Heart left ventricle (tissue), 13 donors: ENCODE measurements around the gene MYL3.

Experiments
- CTCF ChIP-seq, 12 donors: fragments of 200-600 bp; sonication (generic) in 4 of 12; IDR thresholded peaks; one replicate each; pipeline versions ENCODE4 v1.5.0 to v1.8.0; 2018 to 2022; ENCODE audit warnings: antibody characterized with exemption in 12 of 12, mild to moderate bottlenecking in 5 of 12
- POLR2A ChIP-seq, 2 donors: fragments of 450-650 bp; IDR thresholded peaks; one replicate each; pipeline ENCODE4 v1.6.1; 2017; ENCODE audit warnings: antibody characterized with exemption in 2 of 2, mild to moderate bottlenecking in 2 of 2, moderate library complexity in 2 of 2
- donor health status: ischemic (EF 13 %, LVEDD 7.1; RV severe dilation, severe dysfunction).
- donor health status: DM: no; HTN: yes; CAD: no.
- donor health status: DM: no; HTN: no; CAD: no.
- donor health status: ischemic (EF 25% LVEDD 6.9; RV normal size, moderate dysfunction).
- donor health status: ischemic (EF 25% LVEDD 5.7; RV mildly dilated, moderate dysfunction).
- donor health status: ischemic (EF 35%, LVEDD 5.7; RV mildly dilated, moderate dysfunction).
- donor health status: nonischemic (EF 11% LVEDD 7.7; RV severe dilation, severe dysfunction).
- donor health status: DM: yes; HTN: yes; CAD: no.
- donor health status: PGD.
- donor health status: ischemic (EF 29% LVEDD 5.4; RV normal size, mild dysfunction).
- donor health status: nonischemic (EF 23%, LVEDD 6.1; RV moderate dilation, normal function).

GRCh38 chr3:46894256-46894655 is 31.0 kb upstream of the MYL3 start:
- TF ChIP-seq CTCF (IDR thresholded peaks at IDR 0.05) = no peak
- TF ChIP-seq POLR2A (IDR thresholded peaks at IDR 0.05) = no peak
